ENCODE measurements around the gene PPP1R1B. TPM values are rescaled to one million over a fixed set of nuclear protein-coding genes. Genes with fewer than 3 reads are reported as not detected.
A peak's percentile ranks its signal among the peaks of the same experiment; 100 is the strongest.

PPP1R1B gene
- total RNA-seq, 1 experiment from 2014 or later = not detected

- CTCF ChIA-PET = interaction anchor here (0.5 to 3.6 kb wide), 61 partner anchors 9 to 923 kb away, joined by 3 to 44 read pairs (median 5); partner anchors contain the start of genes CDK12, ERBB2, MED1 and MED24
- H3K27me3 Mint-ChIP-seq (ENCODE audit: insufficient read depth, unreplicated experiment) = peaks cover 12% of the 10 kb centered on the region
Measured at GRCh38 chr17:39621523-39622379, 5.0 kb upstream of the PPP1R1B start.

GRCh38 chr17:39622380-39623006 lies 4.3 kb upstream of the PPP1R1B start:
- Histone ChIP-seq H3K4me1 (peaks cover 14% of the 10 kb centered on the region; the same call in 1 of the 2 replicates), H3K9me3 (no peaks in the 10 kb centered on the region), H3K4me3 (ENCODE audit: low read depth, low read length) (no peak overlapping the region), H3K36me3 (ENCODE audit: control insufficient read depth, insufficient read depth, low read length) (no peaks in the 10 kb centered on the region), H3K27me3 (replicated peaks; ENCODE audit: control insufficient read depth, insufficient read depth, low read length) (0 out of 2 replicates have a peak, but pooled peaks cover 1% of the 10 kb centered on the region)
- TF ChIP-seq CTCF (IDR thresholded peaks at IDR 0.05; ENCODE audit: insufficient read depth in 1 of 2, low read depth in 1 of 2, low read length in 1 of 2, severe bottlenecking in 1 of 2, unreplicated experiment in 1 of 2) = no peak
- no peaks in the 10 kb centered on the region for H3K4me1 Mint-ChIP-seq (ENCODE audit: low read depth, unreplicated experiment)
- H3K9me3 Mint-ChIP-seq (ENCODE audit: unreplicated experiment) = no peaks in the 10 kb centered on the region
- POLR2A ChIA-PET = no interaction called here
- DNase-seq = no peak
- intact Hi-C loops (cut with micrococcal nuclease; ENCODE audit: unreplicated experiment) = loop anchor here (1.0 kb wide), 4 partner anchors 46 to 132 kb away; partner anchors contain the start of gene PNMT
- no TSS peak for BruUV-seq (replicated peaks)
- no peaks in the 10 kb centered on the region for H3K36me3 Mint-ChIP-seq (ENCODE audit: insufficient read depth, unreplicated experiment)
- no peak overlapping the region for H3K27ac Mint-ChIP-seq (ENCODE audit: unreplicated experiment)
- H3K27me3 Mint-ChIP-seq (ENCODE audit: insufficient read depth, unreplicated experiment) = peaks cover 10% of the 10 kb centered on the region
- CTCF ChIA-PET = interaction anchor here (1.0 to 3.6 kb wide), 20 partner anchors 9 to 161 kb away, joined by 4 to 44 read pairs (median 12); partner anchors contain the start of genes CDK12, MIEN1, PNMT and STARD3
- H3K4me3 Mint-ChIP-seq (ENCODE audit: unreplicated experiment) = no peak overlapping the region

More at GRCh38 chr17:39621523-39622379, 5.0 kb upstream of the PPP1R1B start:
- BruUV-seq (replicated peaks) = no TSS peak
- peak; percentile 82 to 92 for DNase-seq
- no peaks in the 10 kb centered on the region for H3K9me3 Mint-ChIP-seq (ENCODE audit: unreplicated experiment)
- H3K36me3 Mint-ChIP-seq (ENCODE audit: insufficient read depth, unreplicated experiment) = no peaks in the 10 kb centered on the region
- no peak overlapping the region for H3K4me3 Mint-ChIP-seq (ENCODE audit: unreplicated experiment)
- Histone ChIP-seq H3K27me3 (replicated peaks; ENCODE audit: control insufficient read depth, insufficient read depth, low read length) (0 out of 2 replicates have a peak, but pooled peaks cover 4% of the 10 kb centered on the region), H3K4me3 (ENCODE audit: low read depth, low read length) (no peak overlapping the region), H3K36me3 (ENCODE audit: control insufficient read depth, insufficient read depth, low read length) (no peaks in the 10 kb centered on the region), H3K4me1 (peaks cover 14% of the 10 kb centered on the region; the same call in 1 of the 2 replicates), H3K9me3 (no peaks in the 10 kb centered on the region)
- peak; percentile 100 for TF ChIP-seq CTCF (IDR thresholded peaks at IDR 0.05; ENCODE audit: insufficient read depth in 1 of 2, low read depth in 1 of 2, low read length in 1 of 2, severe bottlenecking in 1 of 2, unreplicated experiment in 1 of 2)
- POLR2A ChIA-PET = interaction anchor here (0.5 kb wide), 1 partner anchor 108 kb away, joined by 3 read pairs; no protein-coding TSS in a partner anchor
- intact Hi-C loops (cut with micrococcal nuclease; ENCODE audit: unreplicated experiment) = loop anchor here (1.0 kb wide), 3 partner anchors 47 to 133 kb away; partner anchors contain the start of gene PNMT
- H3K4me1 Mint-ChIP-seq (ENCODE audit: low read depth, unreplicated experiment) = no peaks in the 10 kb centered on the region
- no peak overlapping the region for H3K27ac Mint-ChIP-seq (ENCODE audit: unreplicated experiment)
